Stimulated activated CD4-positive, alpha-beta T cell treated with anti-CD3 and anti-CD28 coated beads, Interleukin-12 subunit alpha, Interleukin-12 subunit beta, amount 100 ng/mL, for 24 hours (primary cell): ENCODE data around the gene ZNF557.
A peak's percentile ranks its signal among the peaks of the same experiment; 100 is the strongest.
"Not testable (repeated sequence)": the region's sequence is repeated elsewhere in the genome, so short reads cannot be mapped to it uniquely, and the experiment has no call there.

Source experiments
- DNase-seq, 2 experiments: peaks; one replicate each; pipeline ENCODE4 v3.0.0-alpha.2; 2020; ENCODE audit warnings: low read depth in 2 of 2

ZNF557 gene

GRCh38 chr19:7069042-7069903, at the start of gene ZNF557:
Gene ZNF557, plus strand, starts transcription at chr19:7069703. Its CDS starts 5,372 bp downstream, at chr19:7075075.
- peak; percentile 97 to 99 for DNase-seq

- DNase-seq, result not testable (repeated sequence)
Measured at GRCh38 chr19:7021331-7021730, 48.2 kb upstream of the ZNF557 start, which contains the start of gene MBD3L2B. Gene MBD3L2B, minus strand, starts transcription at chr19:7021431. Its CDS starts 34 bp downstream, at chr19:7021397.

- not testable (repeated sequence) for DNase-seq
Measured at GRCh38 chr19:7028790-7029189, 40.7 kb upstream of the ZNF557 start.

- not testable (repeated sequence) for DNase-seq
Measured at GRCh38 chr19:7030278-7030677, 39.2 kb upstream of the ZNF557 start, which contains the start of gene MBD3L5. Gene MBD3L5, plus strand, starts transcription at chr19:7030578. Its CDS starts 34 bp downstream, at chr19:7030612.

- not testable (repeated sequence) for DNase-seq
Measured at GRCh38 chr19:7040079-7040478, 29.4 kb upstream of the ZNF557 start, which contains the start of gene MBD3L4. Gene MBD3L4, minus strand, starts transcription at chr19:7040179. Its CDS starts 35 bp downstream, at chr19:7040144.

DNA sequence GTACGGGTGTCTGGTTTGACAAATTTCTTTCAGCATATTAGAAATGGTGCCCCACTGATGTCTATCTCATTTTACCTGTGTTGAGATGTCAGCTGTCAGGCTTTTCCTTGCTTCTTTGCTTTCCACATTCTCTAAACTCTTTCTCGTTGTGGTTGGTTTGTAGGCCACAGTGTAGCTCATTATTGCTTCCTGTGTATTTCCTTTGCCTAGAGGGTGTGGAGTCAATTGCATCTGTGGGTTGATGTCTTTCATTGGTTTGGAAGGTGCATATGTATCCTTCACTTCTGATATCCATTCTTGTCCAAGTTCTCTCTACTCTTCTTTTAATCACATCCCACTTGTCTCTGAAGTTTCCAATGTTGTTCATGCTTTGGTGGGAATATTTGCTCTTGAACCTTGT, 27.9 kb upstream of the ZNF557 start:
- DNase-seq, result not testable (repeated sequence)

- DNase-seq, result not testable (repeated sequence)
Measured at GRCh38 chr19:7049021-7049420, 20.5 kb upstream of the ZNF557 start, which contains the start of gene MBD3L2. Gene MBD3L2, plus strand, starts transcription at chr19:7049321. Its CDS starts 53 bp downstream, at chr19:7049374.

DNA sequence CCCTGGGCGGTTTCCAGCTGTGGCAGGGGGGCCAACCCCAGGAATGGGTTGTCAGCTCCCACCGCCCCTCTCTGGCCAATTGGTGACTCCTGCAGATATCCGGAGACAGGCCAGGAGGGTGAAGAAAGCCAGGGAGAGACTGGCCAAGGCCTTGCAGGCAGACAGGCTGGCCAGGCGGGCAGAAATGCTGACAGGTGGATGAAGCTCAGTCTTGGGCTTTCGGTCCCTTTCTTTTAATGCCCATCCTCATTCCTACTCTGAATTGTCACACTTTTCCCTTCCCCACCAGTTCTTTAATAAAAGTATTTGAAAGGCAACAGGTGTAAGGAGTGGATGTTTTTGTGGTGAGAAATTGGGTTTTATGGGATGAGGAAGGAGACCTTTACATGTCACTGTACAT, 18.1 kb upstream of the ZNF557 start:
- not testable (repeated sequence) for DNase-seq

DNA sequence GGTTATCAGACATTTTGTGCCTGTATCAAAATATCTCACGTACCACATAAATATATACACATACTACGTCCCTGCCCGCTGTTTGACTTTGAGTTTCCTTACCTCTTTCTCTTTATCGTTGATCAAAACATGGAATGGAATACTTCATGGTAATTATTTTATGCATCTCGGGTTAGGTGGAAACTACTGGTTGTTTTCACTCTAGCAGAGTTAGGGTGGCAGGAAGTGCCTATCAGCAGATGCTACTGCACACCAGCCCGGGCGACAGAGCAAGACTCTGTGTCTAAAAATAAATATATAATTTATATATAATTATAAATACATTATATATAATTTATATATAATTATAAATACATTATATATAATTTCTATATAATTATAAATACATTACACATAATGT, 16.6 kb upstream of the ZNF557 start:
- DNase-seq, result not testable (repeated sequence)

DNA sequence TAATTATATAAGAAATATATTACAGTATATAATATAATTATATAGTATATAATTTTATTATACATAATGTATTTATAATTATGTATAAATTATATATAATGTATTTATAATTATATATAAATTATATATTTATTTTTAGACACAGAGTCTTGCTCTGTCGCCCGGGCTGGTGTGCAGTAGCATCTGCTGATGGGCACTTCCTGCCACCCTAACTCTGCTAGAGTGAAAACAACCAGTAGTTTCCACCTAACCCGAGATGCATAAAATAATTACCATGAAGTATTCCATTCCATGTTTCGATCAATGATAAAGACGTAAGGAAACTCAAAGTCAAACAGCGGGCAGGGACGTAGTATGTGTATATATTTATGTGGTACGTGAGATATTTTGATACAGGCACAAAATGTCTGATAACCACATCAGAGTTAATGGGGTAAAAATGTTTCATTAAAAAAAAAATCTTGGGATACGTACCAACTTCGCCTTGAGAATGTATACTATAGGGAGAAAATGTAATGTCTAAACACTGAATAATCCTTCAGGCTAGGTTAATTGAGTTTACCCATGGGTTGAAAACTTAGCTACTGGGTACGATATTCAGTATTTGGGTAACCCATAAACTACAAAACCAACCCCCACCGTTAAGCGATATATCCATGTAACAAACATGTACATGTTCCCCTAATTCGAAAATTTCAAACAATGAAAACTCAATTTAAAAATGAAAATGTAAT, 14.7 kb upstream of the ZNF557 start:
- not testable (repeated sequence) for DNase-seq

DNA sequence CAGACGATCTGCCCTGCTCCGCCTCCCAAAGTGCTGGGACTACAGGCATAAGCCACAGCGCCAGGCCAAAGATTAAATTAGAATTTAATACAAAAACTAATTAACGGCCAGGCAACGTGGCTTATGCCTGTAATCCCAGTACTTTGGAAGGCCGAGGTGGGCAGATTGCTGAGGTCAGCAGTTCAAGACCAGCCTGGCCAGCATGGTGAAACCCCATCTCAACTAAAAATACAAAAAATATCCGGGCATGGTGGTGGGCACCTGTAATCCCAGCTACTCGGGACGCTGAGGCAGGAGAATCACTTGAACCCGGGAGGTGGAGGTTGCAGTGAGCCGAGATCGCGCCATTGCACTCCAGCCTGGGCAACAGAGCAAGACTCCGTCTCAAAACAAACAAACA, 13.8 kb upstream of the ZNF557 start:
- not testable (repeated sequence) for DNase-seq

DNA sequence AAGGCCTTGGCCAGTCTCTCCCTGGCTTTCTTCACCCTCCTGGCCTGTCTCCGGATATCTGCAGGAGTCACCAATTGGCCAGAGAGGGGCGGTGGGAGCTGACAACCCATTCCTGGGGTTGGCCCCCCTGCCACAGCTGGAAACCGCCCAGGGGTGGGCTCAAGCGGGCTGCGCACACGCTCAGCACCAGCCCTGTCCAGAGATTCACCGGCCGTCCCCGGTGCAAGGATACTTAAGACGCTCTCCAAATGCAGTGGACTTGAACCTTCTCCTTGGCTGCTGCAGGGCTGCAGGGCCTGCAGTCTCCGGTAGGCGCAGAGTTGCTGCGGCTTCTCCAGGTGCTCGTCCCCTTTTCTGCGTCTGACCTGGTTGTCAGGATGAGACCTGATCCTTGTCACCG, 13.1 kb upstream of the ZNF557 start:
- DNase-seq, result not testable (repeated sequence)

- DNase-seq, result not testable (repeated sequence)
Measured at GRCh38 chr19:7058576-7058975, 10.9 kb upstream of the ZNF557 start, which contains the start of gene MBD3L3. Gene MBD3L3, minus strand, starts transcription at chr19:7058676. Its CDS starts 71 bp downstream, at chr19:7058605.

DNA sequence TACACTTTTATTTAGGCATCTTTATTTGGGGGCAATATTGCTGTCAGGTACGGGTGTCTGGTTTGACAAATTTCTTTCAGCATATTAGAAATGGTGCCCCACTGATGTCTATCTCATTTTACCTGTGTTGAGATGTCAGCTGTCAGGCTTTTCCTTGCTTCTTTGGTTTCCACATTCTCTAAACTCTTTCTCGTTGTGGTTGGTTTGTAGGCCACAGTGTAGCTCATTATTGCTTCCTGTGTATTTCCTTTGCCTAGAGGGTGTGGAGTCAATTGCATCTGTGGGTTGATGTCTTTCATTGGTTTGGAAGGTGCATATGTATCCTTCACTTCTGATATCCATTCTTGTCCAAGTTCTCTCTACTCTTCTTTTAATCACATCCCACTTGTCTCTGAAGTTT, 9.5 kb upstream of the ZNF557 start:
- not testable (repeated sequence) for DNase-seq

DNA sequence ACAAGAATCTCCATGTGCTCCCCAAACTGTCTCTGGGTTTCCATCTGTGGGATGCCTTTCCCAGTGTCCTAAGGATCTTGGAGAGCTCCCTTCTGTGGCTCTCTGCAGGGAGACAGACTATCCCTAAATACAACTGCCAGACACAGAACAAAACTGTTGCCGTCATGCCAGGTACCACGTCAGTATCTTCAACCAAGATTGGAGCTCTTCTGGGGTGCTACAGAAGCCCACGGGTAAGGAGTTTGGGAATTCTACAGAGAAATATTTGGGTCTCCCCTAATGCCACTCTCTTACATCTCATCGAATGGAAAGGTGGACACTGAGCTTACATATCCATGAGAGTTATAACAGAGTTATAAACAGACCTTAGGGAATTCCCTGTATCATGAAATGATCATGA, 6.2 kb upstream of the ZNF557 start:
- no peak for DNase-seq

DNA sequence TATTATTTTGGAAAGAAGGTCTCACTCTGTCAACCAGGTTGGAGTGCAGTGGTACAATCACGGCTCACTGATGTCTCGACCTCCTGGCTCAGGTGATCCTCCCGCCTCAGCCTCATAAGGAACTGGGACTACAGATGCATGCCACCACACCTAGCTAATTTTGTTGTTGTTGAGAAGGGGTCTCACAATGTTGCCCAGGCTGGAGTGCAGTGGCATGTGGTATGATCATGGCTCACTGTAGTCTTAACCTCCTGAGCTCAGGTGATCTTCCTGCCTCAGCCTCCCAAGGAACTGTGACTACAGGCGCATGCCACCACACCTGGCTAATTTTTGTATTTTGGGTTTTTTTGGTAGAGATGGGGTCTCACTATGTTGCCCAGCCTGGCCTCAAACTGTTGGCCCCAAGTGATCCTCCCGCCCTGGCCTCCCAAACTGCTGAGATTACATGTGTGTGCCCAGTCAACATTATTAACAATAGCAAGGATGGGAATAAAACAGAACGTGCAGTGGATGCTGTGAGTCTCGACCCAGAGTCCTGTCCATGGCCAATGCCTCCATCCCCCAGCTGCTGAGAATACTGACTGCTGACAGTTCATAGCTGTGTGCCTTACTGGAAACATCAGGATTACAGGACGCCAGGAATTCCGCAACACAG, 5.6 kb upstream of the ZNF557 start:
- DNase-seq, result no peak

- not testable (repeated sequence) for DNase-seq
Measured at GRCh38 chr19:7067122-7067521, 2.4 kb upstream of the ZNF557 start.

GRCh38 chr19:7067716-7068115, 1.8 kb upstream of the ZNF557 start:
- no peak for DNase-seq

DNA sequence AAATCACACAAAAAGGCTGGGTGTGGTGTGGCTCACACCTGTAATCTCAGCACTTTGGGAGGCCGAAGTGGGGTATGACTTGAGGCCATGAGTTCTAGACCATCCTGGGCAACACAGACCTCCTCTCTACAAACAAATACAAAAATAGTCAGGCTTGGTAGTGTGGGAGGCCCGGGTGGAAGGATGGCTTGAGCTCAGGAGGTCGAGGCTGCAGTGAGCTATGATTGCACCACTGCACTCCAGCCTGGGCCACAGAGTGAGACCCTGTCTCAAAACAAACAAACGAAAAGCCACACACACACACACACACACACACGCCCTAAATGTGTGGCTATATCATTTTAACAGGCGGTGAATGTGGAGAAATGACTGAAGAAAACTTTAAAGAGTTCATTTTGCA, 904 bp upstream of the ZNF557 start:
- DNase-seq, result no peak

DNA sequence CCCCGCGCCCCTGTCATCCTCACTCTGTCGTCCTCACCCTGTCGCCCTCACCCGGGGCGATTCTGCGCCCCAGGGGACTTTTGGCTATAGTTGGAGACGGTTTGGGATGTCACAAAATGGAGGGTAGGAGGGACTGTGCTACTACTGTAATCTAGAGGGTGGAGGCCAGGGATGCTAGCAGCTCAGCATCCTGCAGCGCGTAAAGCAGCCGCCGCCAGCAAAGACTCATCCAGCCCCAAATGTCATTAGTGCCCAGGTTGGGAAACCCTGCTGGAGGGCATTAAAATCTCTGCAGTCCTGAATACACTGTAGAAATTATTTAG, 362 bp downstream of the ZNF557 start:
- no peak for DNase-seq

GRCh38 chr19:7072541-7072940, 3.0 kb downstream of the ZNF557 start:
- DNase-seq, result no peak
